Uterus (tissue), 4 donors: Measurements from ENCODE around the gene FOLR3. TPM values are rescaled to one million over a fixed set of nuclear protein-coding genes. Genes with fewer than 3 reads are reported as not detected.

Source experiments
- DNase-seq, 2 donors: peaks; one replicate each; pipeline ENCODE4 v3.0.0-alpha.2; 2019 to 2020
- H3K27ac ChIP-seq, 2 donors: fragments of 200-600 bp; sonication (generic); 1 replicate in 1 of 2; 2 replicates in 1 of 2; pipeline ENCODE4 v1.5.1; 2016 to 2018
- H3K27me3 ChIP-seq, 2 donors: fragments of 200-600 bp; sonication (generic); one replicate each; pipeline ENCODE4 v1.5.1; 2018 to 2019; ENCODE audit warnings: control low read depth in 1 of 2
- H3K36me3 ChIP-seq, 2 donors: fragments of 200-600 bp; sonication (generic); one replicate each; pipeline ENCODE4 v1.5.1; 2019; ENCODE audit warnings: control low read depth in 1 of 2
- H3K4me1 ChIP-seq, 2 donors: fragments of 200-600 bp; sonication (generic); one replicate each; pipeline ENCODE4 v1.5.1; 2018 to 2019; ENCODE audit warnings: control low read depth in 1 of 2
- H3K4me3 ChIP-seq, 2 donors: fragments of 200-600 bp; sonication (generic); 1 replicate in 1 of 2; 2 replicates in 1 of 2; pipeline ENCODE4 v1.5.1; 2018 to 2019; ENCODE audit warnings: mild to moderate bottlenecking in 1 of 2
- H3K9me3 ChIP-seq, 2 donors: fragments of 200-600 bp; sonication (generic); one replicate each; pipeline ENCODE4 v1.5.1; 2019; ENCODE audit warnings: control low read depth in 1 of 2
- POLR2A ChIP-seq, 2 donors: fragments of 450-650 bp; IDR thresholded peaks; one replicate each; pipeline ENCODE4 v1.6.1; 2016; ENCODE audit warnings: antibody characterized with exemption in 2 of 2, mild to moderate bottlenecking in 1 of 2, moderate library complexity in 1 of 2
- intact Hi-C: fragments of 100-400 bp; cut with DNase I; formaldehyde crosslinking; loops from one replicate; pipeline ENCODE4 v1.15.1; 2023; ENCODE audit warnings: low total_unique reads
- total RNA-seq, 4 donors: library from RNA; depleted of rRNA in 3 of 4; stranded (reverse); fragments of >200 nt in 3 of 4; gene quantifications; one replicate each; pipeline versions ENCODE4 v1.1.0 to v1.2.4, GENCODE V29; 2014 to 2023
- TF ChIP-seq, protein P1 (sequence below), 4 experiments: fragments of 200-600 bp in 2 of 4; fragments of 450-650 bp in 2 of 4; sonication (generic) in 2 of 4; IDR thresholded peaks; one replicate each; pipeline ENCODE4 v1.5.1; 2016 to 2019; ENCODE audit warnings: antibody characterized with exemption in 4 of 4, mild to moderate bottlenecking in 2 of 4, moderate library complexity in 1 of 4
- donor health status: DM: yes; HTN: yes; CAD: no.

The FOLR3 gene
- total RNA-seq, 4 donors from 2014 or later: not detected

GRCh38 chr11:72132646-72133045, 2.9 kb upstream of the FOLR3 start:
- H3K9me3 ChIP-seq: no peaks in the 10 kb centered on the region
- no peaks in the 10 kb centered on the region for H3K27me3 ChIP-seq
- no peak for TF ChIP-seq POLR2A (IDR thresholded peaks at IDR 0.05)
- TF ChIP-seq, protein P1, sequence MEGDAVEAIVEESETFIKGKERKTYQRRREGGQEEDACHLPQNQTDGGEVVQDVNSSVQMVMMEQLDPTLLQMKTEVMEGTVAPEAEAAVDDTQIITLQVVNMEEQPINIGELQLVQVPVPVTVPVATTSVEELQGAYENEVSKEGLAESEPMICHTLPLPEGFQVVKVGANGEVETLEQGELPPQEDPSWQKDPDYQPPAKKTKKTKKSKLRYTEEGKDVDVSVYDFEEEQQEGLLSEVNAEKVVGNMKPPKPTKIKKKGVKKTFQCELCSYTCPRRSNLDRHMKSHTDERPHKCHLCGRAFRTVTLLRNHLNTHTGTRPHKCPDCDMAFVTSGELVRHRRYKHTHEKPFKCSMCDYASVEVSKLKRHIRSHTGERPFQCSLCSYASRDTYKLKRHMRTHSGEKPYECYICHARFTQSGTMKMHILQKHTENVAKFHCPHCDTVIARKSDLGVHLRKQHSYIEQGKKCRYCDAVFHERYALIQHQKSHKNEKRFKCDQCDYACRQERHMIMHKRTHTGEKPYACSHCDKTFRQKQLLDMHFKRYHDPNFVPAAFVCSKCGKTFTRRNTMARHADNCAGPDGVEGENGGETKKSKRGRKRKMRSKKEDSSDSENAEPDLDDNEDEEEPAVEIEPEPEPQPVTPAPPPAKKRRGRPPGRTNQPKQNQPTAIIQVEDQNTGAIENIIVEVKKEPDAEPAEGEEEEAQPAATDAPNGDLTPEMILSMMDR (IDR thresholded peaks at IDR 0.05): no peak
- no peaks in the 10 kb centered on the region for H3K36me3 ChIP-seq
- H3K27ac ChIP-seq: no peak overlapping the region
- intact Hi-C loops: no loop called here
- DNase-seq: no peak
- no peaks in the 10 kb centered on the region for H3K4me1 ChIP-seq
- H3K4me3 ChIP-seq: no peak overlapping the region

DNA sequence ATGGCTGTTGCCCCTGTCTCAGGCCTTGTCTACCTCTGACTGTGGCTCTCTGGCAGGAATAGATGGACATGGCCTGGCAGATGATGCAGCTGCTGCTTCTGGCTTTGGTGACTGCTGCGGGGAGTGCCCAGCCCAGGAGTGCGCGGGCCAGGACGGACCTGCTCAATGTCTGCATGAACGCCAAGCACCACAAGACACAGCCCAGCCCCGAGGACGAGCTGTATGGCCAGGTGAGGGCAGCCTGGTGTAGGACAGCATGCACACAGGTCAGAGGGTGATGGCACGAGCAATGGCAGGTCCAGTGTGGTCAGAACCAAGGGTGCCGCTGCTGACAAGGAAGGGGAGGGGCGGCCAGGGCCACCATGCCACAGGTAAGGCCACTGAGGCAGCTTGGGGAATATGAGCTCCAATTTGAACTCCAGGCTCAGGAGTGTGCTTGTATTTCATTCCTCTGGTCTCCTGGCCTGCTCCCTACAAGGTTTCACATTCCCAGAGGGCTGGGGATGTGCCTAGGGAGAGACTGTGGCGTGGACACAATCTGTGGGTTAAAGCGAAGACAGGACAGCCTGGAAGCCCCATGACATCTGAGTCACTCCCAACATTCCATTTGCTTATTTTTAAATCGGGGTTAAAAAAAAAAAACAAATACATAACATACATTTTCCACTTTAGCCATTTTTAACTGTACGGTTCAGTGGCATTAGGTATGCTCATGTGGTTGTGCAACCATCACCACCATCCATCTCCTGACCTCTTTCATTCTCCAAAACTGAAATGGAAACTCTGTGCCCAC, 562 bp downstream of the FOLR3 start:
- intact Hi-C loops: no loop called here
- Histone ChIP-seq H3K36me3 (no peaks in the 10 kb centered on the region), H3K27me3 (no peaks in the 10 kb centered on the region), H3K4me1 (no peaks in the 10 kb centered on the region), H3K27ac (no peak overlapping the region), H3K4me3 (no peak overlapping the region), H3K9me3 (no peaks in the 10 kb centered on the region)
- DNase-seq: no peak
- TF ChIP-seq POLR2A (IDR thresholded peaks at IDR 0.05): no peak
- TF ChIP-seq, protein P1 (IDR thresholded peaks at IDR 0.05): no peak

DNA sequence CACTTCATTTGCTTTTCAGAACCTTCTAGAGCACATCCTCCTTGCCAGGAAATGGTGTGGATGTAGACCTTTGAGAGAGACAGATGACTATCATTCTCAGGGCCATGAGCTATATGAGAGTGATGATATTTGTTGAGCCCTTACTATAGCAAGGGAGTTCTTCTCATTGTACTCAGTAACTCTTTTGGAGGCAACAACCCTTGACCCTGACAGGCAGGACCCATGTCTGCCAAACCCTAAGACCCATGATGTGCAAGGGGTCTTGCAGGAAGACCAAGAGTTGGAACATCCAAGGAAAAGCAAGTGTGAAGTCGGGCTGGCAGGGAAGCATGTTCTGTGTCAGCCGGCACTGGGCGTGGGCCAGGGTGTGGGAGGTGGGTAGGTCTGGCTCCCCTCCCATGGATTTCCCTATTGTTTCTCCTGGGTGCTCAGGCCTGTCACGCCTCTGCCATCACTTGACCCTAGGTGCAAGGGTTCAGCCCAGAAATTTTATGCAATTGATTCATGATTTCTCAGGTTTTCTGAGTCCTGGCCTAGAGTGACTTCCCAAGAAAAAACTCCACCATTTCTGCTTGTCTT, 1.2 kb downstream of the FOLR3 start:
- H3K36me3 ChIP-seq: no peaks in the 10 kb centered on the region
- no peaks in the 10 kb centered on the region for H3K27me3 ChIP-seq
- H3K4me3 ChIP-seq: no peak overlapping the region
- H3K27ac ChIP-seq: no peak overlapping the region
- no peak for DNase-seq
- no peak for TF ChIP-seq POLR2A (IDR thresholded peaks at IDR 0.05)
- TF ChIP-seq, protein P1 (IDR thresholded peaks at IDR 0.05): no peak
- intact Hi-C loops: no loop called here
- no peaks in the 10 kb centered on the region for H3K4me1 ChIP-seq
- no peaks in the 10 kb centered on the region for H3K9me3 ChIP-seq

- H3K4me1 ChIP-seq: no peaks in the 10 kb centered on the region
Observed at GRCh38 chr11:72138821-72139390, 3.4 kb downstream of the FOLR3 start.

More at GRCh38 chr11:72138821-72139390, 3.4 kb downstream of the FOLR3 start:
- no peaks in the 10 kb centered on the region for H3K36me3 ChIP-seq
- no peaks in the 10 kb centered on the region for H3K27me3 ChIP-seq
- TF ChIP-seq POLR2A (IDR thresholded peaks at IDR 0.05): no peak
- TF ChIP-seq, protein P1 (IDR thresholded peaks at IDR 0.05): no peak
- no peaks in the 10 kb centered on the region for H3K9me3 ChIP-seq
- no peak overlapping the region for H3K4me3 ChIP-seq
- no peak for DNase-seq
- intact Hi-C loops: no loop called here
- H3K27ac ChIP-seq: no peak overlapping the region
